Measurements from ENCODE around the gene TMF1.

- TF ChIP-seq CTCF (IDR thresholded peaks at IDR 0.05; ENCODE audit: low read depth, low read length) = no peak
- no peak for TF ChIP-seq EZH2phosphoT487 (IDR thresholded peaks at IDR 0.05; ENCODE audit: low read depth)
Measured at GRCh38 chr3:69004138-69004537, 48.0 kb downstream of the TMF1 start.

Measured in OCI-LY3 (cell line).